HepG2 (cell line): ENCODE measurements around the gene ANKRD11.

ENCODE experiments used
- PCBP1 ChIP-seq: fragments of 200-400 bp; formaldehyde crosslinking; IDR thresholded peaks from 2 replicates; pipeline ENCODE4 v1.6.1; 2017; ENCODE audit warnings: mild to moderate bottlenecking, low read depth, low read length, borderline replicate concordance
- SMC3 ChIP-seq: IDR thresholded peaks from 2 replicates; pipeline ENCODE4 v1.6.1; 2011; ENCODE audit warnings: low read length, improper control_type of control experiment
- YY1 ChIP-seq: IDR thresholded peaks from 2 replicates; pipeline ENCODE4 v1.6.1; 2011; ENCODE audit warnings: low read length, low read depth, moderate library complexity, mild to moderate bottlenecking; ENCODE audit not compliant: insufficient read depth, insufficient replicate concordance
- ZNF720 ChIP-seq: sonication (generic); formaldehyde crosslinking; IDR thresholded peaks from 2 replicates; pipeline ENCODE4 v1.4.0; 2020; ENCODE audit warnings: missing genetic modification reagents
- ZNF766 ChIP-seq: sonication (generic); formaldehyde crosslinking; IDR thresholded peaks from 2 replicates; pipeline ENCODE4 v1.5.0; 2020; ENCODE audit warnings: missing genetic modification reagents, borderline replicate concordance

GRCh38 chr16:89450537-89450936, 39.8 kb downstream of the ANKRD11 start:
- TF ChIP-seq SMC3: no peak
- TF ChIP-seq PCBP1: no peak
- no peak for TF ChIP-seq YY1
- TF ChIP-seq ZNF766 (CRISPR knock-in tag): no peak
- TF ChIP-seq ZNF720 (CRISPR knock-in tag): no peak
